Kidney epithelial cell (primary cell): ENCODE measurements around the gene IGSF22. TPM values are rescaled to one million over a fixed set of nuclear protein-coding genes. Genes with fewer than 3 reads are reported as not detected.
A peak's percentile ranks its signal among the peaks of the same experiment; 100 is the strongest.

Experiments
- DNase-seq: peaks from one replicate; pipeline ENCODE4 v3.0.0-alpha.2; 2010; ENCODE audit warnings: low read depth
- H3K27me3 ChIP-seq: 2 replicates; pipeline ENCODE4 v1.6.0; 2011; ENCODE audit warnings: low read length; ENCODE audit not compliant: control insufficient read depth, insufficient read depth
- H3K36me3 ChIP-seq: 2 replicates; pipeline ENCODE4 v1.5.1; 2011; ENCODE audit warnings: low read length; ENCODE audit not compliant: control insufficient read depth, insufficient read depth
- H3K4me3 ChIP-seq: 2 replicates; pipeline ENCODE4 v1.5.1; 2011; ENCODE audit warnings: low read depth, mild to moderate bottlenecking, control low read depth, low read length
- total RNA-seq: library from RNA; depleted of rRNA; stranded (reverse); fragments of >200 nt; gene quantifications from 2 replicates; pipeline ENCODE4 v1.2.3, GENCODE V29; 2015
- TF ChIP-seq, protein P1 (sequence below): IDR thresholded peaks from 2 replicates; pipeline ENCODE4 v1.5.1; 2011; ENCODE audit warnings: mild to moderate bottlenecking, moderate library complexity, low read length, control low read depth, inconsistent platforms; ENCODE audit not compliant: insufficient read depth, poor library complexity, severe bottlenecking

The IGSF22 gene
- total RNA-seq, 1 donor from 2014 or later, result 0.04 TPM

DNA sequence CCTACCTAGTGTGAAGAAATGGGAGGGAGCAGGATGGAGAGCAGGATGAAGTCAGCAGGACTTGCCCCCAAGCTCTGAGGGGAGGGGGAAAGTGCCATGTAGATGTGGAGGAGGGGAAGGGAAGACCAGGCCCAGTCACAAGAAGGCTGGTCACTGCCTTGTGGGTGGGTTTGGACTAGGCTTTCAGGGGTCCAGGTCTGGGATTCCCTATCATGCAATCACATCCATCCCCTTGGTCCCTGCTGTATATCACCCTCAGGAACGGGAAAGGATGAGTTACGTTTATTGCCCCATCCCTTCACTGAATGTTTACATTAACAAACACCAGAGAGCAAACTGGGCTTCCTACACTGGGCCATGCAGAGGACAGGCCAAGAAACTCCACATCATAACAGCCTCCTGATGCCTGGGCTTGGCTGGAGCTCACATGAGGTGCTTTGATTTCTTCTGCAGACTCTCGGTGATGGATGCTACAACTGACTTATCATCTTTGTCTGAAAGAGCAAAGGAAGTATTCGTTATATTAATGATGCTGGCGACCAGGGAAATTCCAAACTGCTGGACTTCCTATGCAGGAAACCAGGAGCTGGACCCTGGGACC is 21.8 kb downstream of the IGSF22 start:
- TF ChIP-seq, protein P1, sequence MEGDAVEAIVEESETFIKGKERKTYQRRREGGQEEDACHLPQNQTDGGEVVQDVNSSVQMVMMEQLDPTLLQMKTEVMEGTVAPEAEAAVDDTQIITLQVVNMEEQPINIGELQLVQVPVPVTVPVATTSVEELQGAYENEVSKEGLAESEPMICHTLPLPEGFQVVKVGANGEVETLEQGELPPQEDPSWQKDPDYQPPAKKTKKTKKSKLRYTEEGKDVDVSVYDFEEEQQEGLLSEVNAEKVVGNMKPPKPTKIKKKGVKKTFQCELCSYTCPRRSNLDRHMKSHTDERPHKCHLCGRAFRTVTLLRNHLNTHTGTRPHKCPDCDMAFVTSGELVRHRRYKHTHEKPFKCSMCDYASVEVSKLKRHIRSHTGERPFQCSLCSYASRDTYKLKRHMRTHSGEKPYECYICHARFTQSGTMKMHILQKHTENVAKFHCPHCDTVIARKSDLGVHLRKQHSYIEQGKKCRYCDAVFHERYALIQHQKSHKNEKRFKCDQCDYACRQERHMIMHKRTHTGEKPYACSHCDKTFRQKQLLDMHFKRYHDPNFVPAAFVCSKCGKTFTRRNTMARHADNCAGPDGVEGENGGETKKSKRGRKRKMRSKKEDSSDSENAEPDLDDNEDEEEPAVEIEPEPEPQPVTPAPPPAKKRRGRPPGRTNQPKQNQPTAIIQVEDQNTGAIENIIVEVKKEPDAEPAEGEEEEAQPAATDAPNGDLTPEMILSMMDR, result no peak
- H3K4me3 ChIP-seq, result no peak overlapping the region
- H3K36me3 ChIP-seq, result no peaks in the 10 kb centered on the region
- H3K27me3 ChIP-seq, result peaks cover 6% of the 10 kb centered on the region
- no peak for DNase-seq

DNA sequence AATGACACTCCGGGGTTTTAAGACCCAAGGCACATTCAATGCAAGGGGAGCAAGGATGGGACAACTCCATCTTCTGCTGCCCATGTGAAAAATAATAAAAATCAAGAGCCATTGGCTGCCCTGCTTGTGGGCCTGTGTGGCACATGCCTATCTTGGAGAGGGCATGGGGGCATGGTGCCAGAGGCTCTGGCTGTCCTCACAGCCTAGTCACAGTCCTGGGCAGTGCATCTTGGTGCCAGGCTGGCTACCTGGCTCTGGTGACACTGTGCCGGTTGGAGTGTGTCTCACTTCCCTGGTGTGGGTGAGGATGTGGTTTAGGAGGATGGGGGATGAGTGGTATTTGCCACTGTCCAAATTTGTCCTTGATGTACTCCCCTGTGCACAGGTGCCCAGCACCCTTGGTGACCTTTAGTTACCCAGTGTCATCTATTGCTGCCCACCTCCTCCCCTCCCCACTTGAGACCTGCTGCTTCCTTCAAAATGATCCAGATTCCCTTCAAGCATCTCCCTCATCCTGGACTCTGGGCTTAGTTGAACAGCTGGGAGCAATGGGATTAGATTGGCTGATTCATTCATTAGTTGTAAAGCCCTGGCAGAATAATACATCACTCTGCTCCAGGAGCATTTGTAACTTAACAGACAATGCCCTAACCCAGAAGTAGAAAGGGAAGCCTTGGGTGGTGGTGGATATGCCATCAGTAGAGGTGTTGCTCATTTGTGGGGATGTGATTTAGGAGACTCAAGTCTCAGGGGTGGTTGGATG is 22.8 kb downstream of the IGSF22 start:
- peaks cover 6% of the 10 kb centered on the region for H3K27me3 ChIP-seq
- H3K36me3 ChIP-seq, result no peaks in the 10 kb centered on the region
- TF ChIP-seq, protein P1, result no peak
- no peak for DNase-seq
- H3K4me3 ChIP-seq, result no peak overlapping the region

DNA sequence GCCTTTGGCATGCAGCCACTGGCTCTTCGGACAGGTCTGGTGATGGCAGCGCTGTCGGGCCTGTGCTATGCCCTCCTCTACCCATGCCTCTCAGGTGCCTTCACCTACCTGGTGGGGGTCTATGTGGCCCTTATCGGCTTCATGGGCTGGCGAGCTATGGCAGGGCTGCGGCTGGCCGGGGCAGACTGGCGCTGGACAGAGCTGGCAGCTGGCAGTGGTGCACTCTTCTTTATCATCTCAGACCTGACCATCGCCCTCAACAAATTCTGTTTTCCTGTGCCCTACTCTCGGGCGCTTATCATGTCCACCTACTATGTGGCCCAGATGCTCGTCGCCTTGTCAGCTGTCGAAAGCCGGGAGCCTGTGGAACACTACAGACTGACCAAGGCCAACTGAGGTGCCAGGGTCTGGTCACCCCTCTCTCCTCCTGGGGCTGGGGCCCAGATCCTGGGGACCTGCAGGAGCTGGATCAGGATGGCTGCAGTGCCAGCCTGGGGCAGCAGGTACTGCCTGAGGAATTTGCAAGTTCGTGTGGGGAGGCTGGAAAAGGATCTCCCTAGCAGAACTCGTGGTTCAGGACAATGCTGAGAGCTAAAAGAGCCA is 24.3 kb downstream of the IGSF22 start:
- Histone ChIP-seq H3K27me3 (peaks cover 6% of the 10 kb centered on the region), H3K4me3 (no peak overlapping the region), H3K36me3 (no peaks in the 10 kb centered on the region)
- no peak for DNase-seq
- TF ChIP-seq, protein P1, result no peak

DNA sequence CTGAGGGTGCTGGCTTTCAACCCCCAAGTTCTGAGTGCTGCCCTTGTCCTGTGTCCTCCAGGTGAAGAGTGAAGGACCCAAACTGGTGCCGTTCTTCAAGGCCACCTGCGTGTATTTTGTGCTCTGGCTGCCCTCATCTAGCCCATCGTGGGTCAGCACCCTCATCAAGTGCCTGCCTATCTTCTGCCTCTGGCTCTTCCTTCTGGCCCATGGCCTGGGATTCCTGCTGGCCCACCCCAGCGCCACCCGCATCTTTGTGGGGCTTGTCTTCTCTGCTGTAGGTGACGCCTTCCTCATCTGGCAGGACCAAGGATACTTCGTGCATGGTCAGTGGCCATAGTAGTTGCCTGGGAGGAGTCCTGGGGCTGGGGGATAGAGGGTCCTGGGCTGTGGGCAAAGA is 25.1 kb downstream of the IGSF22 start:
- TF ChIP-seq, protein P1, result no peak
- peaks cover 3% of the 10 kb centered on the region for H3K27me3 ChIP-seq
- no peaks in the 10 kb centered on the region for H3K36me3 ChIP-seq
- H3K4me3 ChIP-seq, result no peak overlapping the region
- no peak for DNase-seq

DNA sequence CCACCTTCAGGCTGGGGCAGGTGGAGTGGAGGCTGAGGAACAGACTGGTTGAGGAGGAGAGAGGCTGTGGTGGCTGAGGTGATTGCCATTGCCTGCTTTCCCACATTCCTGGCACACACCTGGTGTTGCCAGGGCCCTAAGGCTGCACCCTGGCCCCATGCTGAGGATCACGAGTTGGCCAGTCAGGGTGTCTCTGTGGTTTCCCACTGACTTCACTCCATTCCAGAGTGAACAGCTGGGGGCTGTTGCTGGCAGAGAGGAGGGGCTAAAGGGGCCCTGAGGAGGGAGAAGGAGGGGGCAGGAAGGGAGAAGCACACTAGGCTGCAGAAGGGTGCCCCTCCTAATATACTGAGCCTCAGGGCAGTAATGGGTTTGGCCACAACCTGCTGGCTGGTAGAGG is 25.6 kb downstream of the IGSF22 start:
- DNase-seq, result peak; percentile 39
- TF ChIP-seq, protein P1, result no peak
- Histone ChIP-seq H3K36me3 (no peaks in the 10 kb centered on the region), H3K27me3 (no peaks in the 10 kb centered on the region), H3K4me3 (no peak overlapping the region)

DNA sequence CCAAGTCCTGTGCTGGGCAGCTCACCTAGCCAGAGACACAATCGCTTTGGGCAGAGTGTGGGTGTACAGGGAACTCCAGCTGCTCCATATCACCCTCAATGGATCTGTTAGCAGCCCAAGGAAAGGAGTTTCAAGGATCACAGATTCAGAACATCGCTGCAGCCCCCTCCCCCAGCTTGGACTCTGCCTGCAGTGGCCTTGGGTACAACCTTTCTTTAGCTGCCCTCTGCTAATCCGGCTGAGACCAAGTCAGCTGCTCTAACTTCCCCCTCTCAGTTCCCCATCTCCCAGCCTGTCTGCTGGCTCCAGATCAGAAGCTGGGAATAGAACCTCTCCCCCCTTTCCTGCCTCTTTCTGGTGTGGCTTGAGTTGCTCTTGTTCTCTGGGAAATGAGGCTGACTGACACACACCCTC is 26.1 kb downstream of the IGSF22 start:
- Histone ChIP-seq H3K36me3 (no peaks in the 10 kb centered on the region), H3K27me3 (no peaks in the 10 kb centered on the region), H3K4me3 (no peak overlapping the region)
- DNase-seq, result no peak
- TF ChIP-seq, protein P1, result no peak
